GM19463 (cell line): Measurements from ENCODE around the gene CNTN4.

Experiments
- ATAC-seq: cut with Tn5 transposase; IDR thresholded peaks from one replicate; pipeline ENCODE4 v1.9.1; 2021; ENCODE audit warnings: mild to moderate bottlenecking, moderate library complexity; ENCODE audit not compliant: unreplicated experiment

CNTN4 gene

GRCh38 chr3:2849092-2849491 is 750.4 kb downstream of the CNTN4 start:
- no peak for ATAC-seq

- ATAC-seq, result no peak
Observed at GRCh38 chr3:2850701-2851100, 752.0 kb downstream of the CNTN4 start.

DNA sequence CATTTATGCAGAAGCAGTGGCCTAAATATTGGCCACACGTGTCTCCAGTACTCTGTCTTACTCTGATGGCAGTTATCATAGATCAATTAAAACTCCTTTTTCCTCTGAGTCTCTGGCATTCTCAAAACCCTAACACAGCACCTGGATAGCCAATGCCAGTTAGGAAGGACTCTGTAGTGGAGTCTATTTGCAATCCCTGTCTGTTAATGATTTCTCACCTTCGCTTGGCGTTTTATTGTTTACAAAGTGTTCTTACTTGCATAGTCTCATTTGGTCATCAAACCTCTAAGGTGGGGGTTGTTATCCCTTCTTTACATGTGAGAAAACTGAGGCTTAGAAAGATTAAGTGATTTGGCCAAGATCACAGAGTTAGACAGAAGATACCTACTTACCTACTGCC is 752.7 kb downstream of the CNTN4 start:
- no peak for ATAC-seq

- no peak for ATAC-seq
Observed at GRCh38 chr3:2851835-2852234, 753.2 kb downstream of the CNTN4 start.

DNA sequence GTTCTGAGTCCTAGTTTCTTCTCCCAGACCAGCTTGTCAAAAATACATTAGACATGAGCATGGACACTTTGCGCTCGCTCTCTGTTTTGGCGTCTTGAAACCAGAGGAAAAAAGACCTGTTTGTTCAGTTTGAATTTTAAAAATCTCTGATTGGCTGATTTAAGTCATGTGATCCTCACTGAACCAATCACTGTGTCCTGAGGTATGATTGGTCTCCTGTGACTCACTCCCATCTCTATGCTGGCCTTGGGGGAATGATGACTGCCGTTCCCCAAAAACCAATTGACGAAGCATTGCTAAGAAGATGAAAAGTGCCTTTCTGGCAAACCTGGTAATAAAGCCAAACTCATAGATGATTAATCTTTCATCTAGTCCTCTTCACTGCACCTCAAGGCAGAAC is 755.0 kb downstream of the CNTN4 start:
- ATAC-seq, result no peak

GRCh38 chr3:2856138-2857133 is 757.8 kb downstream of the CNTN4 start:
- ATAC-seq, result no peak

DNA sequence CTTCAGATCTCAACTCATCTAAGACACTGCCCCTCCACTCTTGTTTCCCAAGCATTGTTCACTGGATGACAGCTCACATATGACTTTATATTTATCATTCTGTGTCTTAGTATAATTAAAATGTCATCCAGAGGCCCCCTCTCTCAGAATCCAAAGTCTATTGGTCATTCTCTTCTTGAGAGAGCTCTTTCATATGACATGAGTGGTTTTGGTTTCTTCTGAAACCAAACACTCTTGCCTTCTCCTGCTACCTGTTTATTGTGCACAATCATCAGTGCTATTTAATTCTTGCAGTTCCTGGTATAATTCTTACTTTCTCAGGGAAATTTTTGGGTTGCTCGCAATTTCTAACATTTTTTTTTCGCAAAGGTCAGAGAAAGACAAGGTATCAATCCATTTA is 762.0 kb downstream of the CNTN4 start:
- ATAC-seq, result no peak

- ATAC-seq, result no peak
Observed at GRCh38 chr3:2861120-2861519, 762.5 kb downstream of the CNTN4 start.

- ATAC-seq, result no peak
Observed at GRCh38 chr3:2861920-2862319, 763.3 kb downstream of the CNTN4 start.

DNA sequence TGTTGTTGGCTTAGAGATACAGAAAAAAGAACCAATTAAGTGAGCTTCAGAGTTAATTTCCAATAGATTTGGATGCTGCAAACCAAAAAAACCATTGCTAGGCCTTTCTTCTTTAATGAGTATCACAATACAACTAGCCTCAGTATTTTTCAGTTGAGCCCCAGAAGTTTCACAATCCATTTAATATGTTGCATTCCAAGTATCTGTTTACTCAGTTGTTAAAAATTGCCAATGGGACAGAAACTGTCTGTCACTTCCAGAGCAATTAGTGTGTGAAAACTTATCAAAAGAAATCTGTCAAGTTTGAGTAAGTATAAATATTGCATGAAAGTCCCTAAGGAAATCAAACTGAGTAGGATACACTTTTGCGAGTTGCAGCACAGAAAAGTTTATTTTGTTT is 763.7 kb downstream of the CNTN4 start:
- no peak for ATAC-seq

GRCh38 chr3:2863127-2863526 is 764.5 kb downstream of the CNTN4 start:
- ATAC-seq, result no peak

GRCh38 chr3:2869905-2870304 is 771.2 kb downstream of the CNTN4 start:
- ATAC-seq, result no peak

GRCh38 chr3:2870724-2871333 is 772.2 kb downstream of the CNTN4 start:
- no peak for ATAC-seq

DNA sequence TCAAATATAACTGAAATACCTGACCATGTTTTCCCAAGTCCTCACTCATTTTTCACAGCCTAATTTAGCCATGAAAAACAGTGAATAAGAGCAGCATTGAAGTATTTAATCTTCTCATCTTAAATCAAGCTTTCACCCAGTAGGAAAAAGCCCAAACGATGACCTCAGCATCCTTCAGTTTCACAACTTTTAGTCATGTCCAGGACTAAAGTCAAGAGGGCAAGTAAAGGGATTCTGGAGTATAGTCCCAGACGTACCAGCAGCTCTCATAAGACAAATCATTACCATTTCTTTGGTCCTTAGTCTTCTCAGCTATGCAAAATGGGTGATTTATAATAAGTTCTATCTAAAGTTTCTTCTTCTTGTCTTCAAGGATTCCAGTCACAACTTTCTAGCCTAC is 774.2 kb downstream of the CNTN4 start:
- ATAC-seq, result no peak

DNA sequence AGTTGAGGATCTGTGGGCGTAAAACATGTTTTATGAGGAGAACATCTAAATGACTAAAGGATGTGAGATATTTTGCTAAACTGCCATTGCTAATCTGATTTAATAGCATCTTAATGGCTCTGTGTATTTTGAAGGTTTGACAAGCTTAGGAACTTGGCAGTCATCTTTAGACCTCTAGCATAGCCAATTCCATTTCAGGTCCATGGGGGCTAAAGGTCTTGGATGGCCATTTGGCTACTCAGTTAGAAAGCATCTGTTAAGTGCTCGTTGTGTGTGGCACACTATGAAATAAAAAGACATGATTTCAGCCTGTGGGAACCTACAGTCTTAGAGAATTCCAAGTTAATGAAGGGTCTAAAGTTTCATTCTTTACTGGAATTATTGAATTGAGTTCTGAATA is 775.3 kb downstream of the CNTN4 start:
- ATAC-seq, result no peak

GRCh38 chr3:2875699-2876098 is 777.0 kb downstream of the CNTN4 start:
- ATAC-seq, result no peak

DNA sequence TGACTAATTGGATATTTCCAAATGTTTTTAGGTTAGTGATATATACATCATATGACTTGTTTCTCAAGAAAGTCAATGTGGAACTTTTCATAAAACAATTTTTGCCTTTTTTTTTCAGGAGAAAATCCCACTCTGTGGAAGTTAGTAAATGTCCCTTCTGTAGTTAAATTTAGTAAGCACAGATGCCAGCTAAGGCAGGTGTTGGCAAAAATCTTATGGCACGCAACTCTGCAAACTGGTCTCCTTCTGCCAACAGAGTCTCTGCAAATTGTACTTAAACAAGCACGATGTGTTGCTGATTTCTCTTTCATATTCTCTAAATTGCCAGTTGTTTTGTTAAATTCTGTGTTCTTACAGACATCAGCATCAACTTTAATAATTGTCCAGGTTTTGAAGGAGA is 777.7 kb downstream of the CNTN4 start:
- no peak for ATAC-seq

DNA sequence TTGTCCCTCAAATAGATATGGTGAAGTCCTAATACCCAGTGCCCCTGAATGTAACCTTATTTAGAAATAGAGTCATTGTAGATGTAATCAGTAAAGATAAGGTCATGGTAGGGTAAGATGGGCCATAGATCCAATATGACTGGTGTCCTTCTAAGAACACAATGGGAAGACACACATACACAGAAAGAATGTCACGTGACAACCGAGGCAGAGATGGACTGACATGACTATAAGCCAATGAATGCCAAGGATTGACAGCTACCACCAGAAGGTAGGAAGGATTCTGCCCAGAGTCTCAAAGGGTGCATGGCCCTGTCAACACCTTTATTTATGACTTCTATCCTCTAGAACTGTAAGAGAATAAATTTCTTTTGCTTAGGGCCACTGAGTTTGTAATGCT is 780.4 kb downstream of the CNTN4 start:
- ATAC-seq, result no peak

GRCh38 chr3:2879587-2879986 is 780.9 kb downstream of the CNTN4 start:
- ATAC-seq, result no peak

- no peak for ATAC-seq
Observed at GRCh38 chr3:2880218-2880756, 781.6 kb downstream of the CNTN4 start.

- ATAC-seq, result no peak
Observed at GRCh38 chr3:2883283-2883682, 784.6 kb downstream of the CNTN4 start.

DNA sequence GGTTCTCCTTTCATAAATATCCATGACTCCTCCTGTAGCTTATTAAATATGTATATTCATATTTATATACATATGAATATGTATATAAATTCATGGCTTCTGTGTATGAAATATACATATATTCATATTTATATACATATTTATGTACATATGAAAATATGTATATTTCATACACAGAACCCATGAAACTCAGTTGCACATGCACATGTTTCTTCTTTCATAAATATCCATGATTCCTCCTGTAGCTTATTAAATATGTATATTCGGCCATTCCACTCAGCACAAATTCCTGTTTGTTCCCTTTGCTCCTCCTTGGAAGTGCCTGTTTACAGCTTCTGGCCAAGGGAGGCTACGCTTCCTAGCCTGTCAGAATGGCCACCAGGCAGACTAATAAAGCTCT is 789.9 kb downstream of the CNTN4 start:
- ATAC-seq, result no peak
